ENCODE measurements around the gene UBE2L5.

Gene UBE2L5

DNA sequence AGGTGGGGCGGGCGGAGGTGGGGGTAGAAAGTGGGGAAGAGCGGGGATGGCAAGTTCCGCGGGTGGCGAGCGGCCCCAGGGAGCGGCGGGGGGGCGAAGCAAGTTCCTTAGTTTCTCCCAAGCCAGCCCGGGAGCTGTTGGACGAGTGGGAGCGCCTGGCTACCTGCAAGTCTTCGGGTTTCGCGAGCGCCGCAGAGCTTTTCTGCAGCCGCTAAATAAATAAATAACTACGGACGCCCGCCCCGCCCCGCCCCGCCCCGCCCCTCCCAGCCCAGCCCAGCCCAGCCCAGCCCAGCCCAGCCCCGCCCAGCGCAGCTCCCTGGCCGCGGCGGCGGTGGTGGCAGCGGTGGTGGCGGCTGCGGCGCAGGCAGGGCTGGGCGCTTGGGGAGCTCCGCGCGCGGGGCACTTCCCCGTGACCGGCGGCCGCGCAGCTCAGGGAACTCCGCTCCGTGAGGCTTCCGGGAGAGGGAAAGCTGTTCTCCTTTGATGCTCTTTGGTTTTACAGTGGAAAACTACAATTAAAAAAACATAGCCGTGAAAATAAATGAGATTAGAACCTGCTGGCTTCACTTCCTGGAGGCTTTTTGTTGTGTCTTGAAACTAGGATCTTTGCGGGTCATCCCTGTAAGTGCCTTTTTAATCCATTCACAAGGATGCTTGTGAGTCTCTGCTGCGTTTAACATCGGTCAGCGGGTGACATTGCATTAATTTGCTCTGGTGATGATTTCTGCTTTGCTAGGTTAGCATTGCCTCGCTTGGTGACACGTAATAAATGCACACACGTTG lies at the start of gene UBE2L5:
TSS of gene UBE2L5 (plus strand) at position 440 of the 786 bp plus-strand sequence. CDS start 5,498 bp downstream, outside the sequence.
- DNase-seq (ENCODE audit: low read depth in 2 of 2), result no peak

DNA sequence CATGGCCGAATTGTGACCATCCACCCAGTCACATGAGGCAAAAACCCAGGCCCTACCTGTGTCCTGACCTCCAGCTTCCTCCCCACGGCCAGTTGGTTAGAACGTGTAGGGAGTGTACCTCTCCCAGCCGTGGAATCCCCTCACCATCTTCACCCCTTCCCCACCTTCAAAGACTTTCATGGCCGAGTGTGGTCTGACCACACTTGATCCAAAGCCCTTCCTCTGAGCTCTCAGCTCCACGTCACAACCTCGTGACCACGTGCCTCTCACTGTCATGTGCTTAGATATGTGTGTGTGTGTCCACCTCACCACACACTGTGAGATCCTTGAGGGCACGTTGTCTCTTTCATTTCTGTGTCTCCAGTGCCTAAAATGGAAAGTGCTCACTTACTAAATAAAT lies 48.6 kb upstream of the UBE2L5 start:
- DNase-seq (ENCODE audit: low read depth in 2 of 2), result no peak

DNA sequence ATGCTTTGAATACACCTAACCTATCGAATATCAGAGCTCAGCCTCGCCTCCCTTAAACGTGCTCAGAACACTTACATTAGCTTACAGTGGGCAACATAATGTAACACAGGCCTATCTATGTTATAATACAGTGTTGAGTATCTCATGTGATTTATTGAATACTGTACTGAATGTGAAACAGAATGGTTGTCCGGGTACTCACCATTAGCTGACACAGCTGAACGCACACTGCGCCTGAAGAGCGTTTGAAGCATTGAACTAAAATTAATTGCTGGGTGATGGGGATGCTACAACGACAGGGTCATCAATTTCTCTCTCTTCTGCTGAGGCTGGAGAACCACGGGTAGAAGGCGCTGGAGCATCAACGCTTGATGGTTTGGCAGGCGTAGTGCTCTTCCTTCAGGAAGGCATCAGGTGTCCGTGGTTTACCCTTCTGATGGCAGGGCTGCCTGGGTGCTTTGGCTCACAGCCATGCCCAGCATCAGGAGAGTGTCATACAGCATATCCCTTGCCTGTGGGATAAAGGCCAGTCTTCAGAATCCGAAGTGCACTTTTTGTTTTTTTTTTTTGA lies 46.9 kb upstream of the UBE2L5 start:
- DNase-seq (ENCODE audit: low read depth in 2 of 2), result no peak

DNA sequence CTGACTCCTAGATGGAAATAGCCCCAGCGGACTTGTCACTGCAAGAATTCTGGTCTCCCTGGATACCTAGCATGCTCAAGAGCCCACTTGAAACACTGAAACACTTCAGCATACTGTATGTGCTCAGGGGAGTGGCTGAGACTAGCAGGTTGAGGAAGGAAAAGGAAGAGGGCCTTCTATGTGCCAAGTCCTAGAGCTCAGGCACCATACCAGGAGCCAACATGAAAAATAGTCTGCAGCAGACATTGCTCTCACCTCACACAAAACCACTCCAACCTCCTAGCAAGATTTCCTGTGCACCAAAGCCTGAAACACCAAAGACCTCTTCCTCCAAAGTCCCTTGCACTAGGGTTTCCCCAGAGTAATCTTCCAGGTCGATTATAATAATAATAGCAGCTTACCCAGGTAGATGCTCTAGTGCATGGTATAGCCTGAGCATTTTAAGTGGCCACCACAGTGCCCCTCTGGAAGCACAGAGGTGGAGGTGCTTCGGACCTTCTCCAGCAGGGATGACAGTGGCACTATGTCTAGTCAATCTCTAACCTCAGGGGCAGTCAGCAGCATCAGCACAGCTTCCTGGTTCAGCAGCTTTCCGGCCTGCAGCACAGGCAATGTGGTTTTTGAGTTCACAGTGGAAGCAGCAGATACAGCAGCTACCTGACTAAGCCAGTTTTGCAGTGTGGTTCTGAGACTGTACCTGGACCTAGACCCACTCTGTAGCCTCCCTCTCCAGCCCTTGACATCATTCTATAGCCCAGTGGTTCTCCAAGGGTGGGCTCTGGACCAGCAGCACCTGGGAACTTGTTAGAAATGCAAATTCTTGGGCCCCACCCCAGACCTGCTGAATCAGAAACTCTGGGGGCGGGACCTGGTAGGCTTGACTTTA lies 45.6 kb upstream of the UBE2L5 start:
- DNase-seq (ENCODE audit: low read depth in 2 of 2), result no peak

DNA sequence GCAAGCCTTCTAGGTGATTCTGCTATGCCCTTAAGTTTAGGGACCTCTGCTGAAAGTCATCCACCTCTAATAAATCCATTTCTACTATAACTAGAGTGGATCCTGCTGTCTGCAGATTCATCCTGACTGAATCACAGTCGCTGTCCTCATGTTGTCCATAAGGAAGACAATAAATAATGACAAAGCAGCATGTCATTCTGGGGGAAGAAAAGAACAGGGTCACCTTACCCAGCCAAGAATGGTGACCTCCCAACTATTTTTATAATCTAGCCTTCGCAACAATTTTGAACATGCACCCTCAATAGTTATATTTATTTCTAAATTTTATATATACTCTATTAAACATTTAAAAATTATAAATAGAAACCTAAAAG lies 45.0 kb upstream of the UBE2L5 start:
- no peak for DNase-seq (ENCODE audit: low read depth in 2 of 2)

DNA sequence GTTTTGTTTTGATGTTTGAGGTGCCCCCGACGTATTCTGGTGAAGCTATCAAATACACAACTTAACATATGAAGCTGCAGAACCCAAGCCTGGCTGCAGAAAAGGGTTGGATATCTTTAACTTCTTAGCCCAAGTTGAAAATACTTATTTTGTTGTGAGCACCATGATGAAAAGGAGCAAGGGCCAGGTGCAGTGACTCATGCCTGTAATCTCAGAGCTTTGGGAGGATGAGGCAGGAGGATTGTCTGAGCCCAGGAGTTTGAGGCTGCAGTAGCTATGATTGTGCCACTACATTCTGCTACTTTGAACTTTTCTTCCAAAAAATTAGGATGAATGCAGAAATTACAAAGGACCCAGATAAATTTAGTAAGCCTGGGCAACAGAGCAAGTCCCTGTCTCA lies 44.1 kb upstream of the UBE2L5 start:
- no peak for DNase-seq (ENCODE audit: low read depth in 2 of 2)

DNA sequence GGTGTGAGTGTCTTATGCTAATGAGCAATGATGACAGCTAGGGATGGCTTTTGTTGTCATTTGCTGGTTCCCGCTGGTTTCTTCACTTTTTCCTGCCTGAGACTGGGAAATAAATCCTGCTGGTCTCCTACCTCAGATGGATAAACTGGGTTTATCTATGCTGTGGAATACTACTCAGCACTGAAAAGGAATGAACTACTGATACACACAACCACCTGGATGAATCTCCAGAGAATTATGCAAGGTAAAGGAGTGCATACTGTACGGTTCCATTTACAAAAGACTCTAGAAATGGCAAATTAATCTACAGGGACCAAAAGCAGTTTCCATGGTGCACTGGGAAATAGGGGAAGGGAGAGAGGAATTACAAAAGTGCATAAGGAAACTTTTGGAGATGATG lies 41.2 kb upstream of the UBE2L5 start:
- DNase-seq (ENCODE audit: low read depth in 2 of 2), result no peak

DNA sequence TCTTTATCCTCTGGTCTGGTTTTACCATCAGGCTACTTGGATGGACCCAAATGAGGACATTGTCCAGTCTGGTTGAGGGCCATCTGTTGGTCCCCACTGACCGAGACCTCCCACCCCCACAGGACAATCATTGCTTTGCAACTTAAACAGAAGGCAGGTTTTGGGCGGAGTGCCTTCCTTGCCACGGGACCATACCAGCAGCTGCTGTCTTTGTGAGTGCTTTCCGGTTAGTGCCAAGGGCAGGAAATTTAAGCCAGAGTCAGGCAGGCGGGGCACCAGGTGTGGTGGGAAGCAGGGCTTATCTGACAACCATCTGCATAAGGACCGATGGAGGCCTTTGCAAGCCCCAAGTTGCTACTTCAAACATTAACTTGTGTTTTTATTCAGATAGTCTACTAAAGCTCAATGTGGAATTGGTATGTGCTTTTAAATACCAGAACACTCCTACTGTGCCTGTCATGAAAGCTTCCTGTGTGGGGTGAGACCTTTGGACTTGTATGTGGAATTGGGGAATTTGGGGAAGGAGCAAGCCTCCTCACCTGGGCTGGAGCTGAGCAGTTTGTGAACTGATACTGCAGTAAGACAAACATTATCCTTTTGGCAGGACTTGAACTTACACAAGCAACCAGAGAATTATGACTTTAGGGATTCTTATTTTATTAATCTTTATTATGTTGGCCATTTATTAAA lies 39.3 kb upstream of the UBE2L5 start:
- no peak for DNase-seq (ENCODE audit: low read depth in 2 of 2)

DNA sequence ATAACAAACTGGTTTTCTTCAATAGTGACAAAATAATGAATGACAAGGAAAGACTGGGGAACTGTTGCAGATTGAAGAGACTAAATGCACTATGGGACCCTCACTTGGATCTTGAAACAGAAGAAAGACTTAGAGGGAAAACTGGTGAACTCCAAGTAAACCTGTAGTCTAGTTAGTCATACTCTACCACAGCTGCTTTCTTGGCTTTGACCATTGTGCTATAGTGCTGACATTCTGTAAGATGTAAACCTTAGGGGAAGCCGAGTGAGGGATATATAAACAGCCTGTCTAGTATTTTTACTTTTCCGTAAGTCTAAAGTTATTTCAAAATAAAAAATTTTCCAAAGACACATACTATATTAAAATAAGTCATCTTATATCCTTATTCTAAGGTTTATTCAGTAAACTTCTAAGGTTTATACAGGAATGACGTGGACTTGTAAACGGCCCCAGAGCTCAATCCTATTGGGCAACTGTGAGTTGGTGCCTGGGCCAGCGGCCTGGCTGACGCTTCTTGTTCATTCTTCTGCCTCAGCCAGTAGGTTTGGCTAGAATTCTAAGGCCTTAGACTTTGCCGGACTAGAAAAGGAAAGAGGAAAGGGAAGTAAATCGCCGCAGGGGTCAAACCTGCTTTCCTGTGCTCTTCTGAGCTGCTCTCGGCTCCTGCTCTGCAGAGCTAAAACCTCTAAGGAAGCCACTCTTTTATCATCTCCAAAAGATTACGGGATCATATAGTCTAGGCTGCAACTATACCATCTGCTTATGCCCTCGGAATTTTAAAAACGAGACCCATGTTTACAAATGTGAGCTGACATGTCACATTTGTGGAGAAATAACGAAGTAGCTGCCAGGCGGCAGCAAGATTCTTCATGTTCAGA lies 33.6 kb upstream of the UBE2L5 start:
- no peak for DNase-seq (ENCODE audit: low read depth in 2 of 2)

DNA sequence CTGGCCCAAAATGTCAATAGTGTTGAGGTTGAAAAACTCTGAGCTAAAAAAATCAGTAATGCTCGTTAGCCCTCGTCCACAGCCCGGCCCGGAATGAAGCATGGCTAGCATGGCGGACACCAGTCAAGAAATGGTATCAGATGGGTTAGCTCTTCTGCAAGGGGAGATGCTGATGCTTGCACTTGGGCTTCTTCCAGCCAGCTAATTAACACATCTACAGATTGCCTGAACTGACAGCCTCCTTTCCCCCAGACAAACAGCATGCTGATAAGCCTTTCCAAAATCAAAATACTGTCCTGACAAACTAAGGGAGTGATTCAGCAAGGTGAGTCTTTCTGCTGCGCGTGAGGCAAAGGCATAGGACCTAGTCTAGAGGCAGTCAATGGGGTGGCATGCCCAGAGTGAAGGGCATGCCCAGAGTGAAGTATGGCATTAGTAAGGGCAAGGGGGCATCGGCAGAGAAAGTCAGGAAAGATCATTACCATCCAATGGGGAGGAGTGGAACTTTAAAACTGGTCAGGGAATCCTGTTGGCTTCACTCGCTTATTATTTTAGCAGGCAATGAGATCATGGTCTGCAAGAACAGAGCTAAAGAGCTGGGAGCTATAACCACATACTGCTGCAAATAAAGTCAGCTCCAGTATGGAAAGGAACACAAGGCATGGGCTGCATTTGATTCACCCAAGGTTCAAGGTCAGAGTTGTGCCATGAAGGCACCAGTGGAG lies 30.2 kb upstream of the UBE2L5 start:
- DNase-seq (ENCODE audit: low read depth in 2 of 2), result no peak

DNA sequence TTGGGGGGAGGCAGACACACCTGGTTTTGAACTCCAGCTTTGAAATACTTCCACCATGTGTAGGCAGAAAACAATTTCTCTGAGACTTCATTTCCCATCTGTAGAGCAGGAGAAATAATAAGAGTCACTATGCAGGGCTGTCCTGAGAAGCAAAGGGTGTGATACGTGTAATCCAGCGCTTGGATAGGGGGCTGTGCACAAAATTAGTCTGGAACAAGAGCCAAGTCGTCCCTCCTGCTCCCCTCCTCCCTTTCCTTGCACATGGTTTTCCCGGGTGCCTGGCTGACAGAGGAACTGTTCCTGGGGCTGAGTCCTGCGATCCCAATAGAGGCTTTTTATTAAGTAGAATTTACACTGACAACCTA lies 29.6 kb upstream of the UBE2L5 start:
- no peak for DNase-seq (ENCODE audit: low read depth in 2 of 2)

DNA sequence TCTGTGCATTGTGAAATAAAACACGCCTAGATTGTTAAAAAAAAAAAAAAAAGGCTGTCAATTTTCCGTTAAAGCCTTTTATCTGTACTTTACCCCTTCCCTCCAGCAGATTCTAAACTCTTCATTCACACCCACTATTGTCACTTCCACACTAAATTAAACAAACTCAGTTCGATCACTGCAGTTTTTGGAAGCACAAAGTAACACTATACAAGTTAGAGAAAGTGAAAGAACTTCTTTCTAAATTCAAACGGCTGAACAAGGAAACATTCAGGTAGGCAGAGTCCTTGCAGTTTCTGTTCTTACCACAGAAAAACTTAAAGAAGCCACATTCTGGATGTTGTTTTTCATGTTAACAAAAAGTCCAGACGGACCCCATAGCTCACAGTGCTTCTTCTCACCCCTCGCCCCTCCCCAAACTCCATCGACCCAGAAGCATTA lies 27.5 kb upstream of the UBE2L5 start:
- DNase-seq (ENCODE audit: low read depth in 2 of 2), result no peak

DNA sequence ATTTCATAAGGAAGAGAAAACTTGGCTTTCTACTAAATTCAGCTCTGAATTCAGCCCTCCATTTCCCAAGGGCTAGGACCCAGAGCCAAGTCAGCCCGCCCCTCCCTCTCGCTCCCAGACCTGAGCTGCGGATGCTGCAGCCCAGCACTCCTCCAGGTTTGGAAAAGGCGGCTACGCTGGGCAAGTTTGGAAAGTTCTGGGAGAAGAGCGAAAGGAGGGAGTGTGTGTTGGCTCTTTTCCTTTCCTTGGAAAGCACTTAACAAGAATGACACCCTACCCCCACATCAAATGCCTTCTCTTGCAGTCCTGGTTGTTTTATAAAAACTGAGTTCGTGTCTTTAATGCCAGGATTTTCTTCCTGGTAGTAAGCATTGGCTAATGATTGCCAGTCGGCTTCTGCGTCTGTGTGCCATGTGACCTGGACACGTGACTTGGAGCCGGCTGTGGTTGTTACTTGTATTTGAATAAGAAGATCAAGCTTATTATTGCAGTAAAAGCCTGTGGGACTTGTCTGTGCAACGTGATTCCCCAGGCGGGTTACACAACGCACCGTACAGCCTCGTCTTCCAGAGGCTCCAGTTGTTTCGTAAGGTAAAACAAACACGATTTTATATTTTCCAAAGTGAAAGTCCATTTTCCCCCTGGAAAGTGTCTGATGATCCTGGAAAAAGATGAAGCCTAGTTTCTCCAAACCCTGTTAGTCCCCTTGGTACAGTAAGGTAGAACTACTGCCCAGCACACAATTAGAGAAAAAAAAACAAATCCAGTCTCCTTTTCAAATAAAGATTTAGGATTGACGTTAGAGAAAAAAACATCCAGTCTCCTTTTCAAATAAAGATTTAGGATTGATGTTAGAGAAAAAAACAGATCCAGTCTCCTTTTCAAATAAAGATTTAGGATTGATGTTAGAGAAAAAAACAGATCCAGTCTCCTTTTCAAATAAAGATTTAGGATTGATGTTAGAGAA lies 26.8 kb upstream of the UBE2L5 start:
- peak; percentile 81 to 84 for DNase-seq (ENCODE audit: low read depth in 2 of 2)

DNA sequence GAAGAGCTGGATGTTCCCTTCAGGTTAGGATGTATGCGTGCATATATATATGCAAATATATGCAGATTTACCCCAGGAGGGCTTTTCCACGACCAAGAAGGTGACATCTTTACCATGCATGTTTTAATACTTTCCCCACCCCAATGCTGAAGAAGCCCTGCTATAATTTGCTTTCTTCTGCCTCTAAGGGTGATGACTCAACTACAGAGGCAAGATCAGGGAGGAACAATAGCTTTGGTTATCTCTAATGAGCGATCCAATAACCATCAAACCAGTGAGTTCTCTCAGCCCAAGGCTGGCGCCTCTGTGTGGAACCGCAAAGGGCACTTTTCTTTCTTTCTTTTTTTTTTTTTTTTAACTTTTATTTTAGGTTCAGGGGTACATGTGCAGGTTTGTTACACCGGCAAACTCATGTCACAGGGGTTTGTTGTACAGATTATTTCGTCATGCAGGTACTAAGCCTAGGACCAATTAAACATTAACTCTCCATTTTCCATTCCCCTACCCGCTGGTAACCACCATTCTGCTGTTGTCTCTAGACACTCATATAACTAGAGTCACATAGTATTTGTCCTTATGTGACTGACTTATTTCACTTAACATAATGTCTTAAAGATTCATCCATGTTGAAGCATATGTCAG lies 25.7 kb upstream of the UBE2L5 start:
- DNase-seq (ENCODE audit: low read depth in 2 of 2), result no peak

DNA sequence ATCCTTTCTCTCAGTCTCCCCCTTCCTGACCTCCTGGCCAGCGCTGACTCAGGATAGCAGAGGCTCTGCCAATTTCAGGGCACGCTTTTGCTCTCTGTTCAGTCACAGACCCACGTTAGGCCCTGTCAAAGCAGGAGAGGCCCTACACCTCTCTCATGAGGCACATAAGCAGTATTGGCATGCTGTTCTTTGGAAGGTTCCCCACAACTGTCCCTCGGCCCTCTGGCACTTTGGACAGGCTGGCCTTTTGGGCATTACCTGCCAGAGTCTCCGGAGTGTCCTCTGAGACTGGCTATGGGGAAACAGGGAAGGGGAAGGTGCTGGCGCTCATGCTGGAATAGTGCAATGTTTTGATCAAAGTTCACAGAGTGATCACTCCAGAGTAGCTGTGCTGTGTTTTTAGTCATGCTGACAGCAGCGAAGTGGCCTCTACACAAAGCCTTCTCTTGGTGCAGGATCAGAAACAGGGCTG lies 23.7 kb upstream of the UBE2L5 start:
- DNase-seq (ENCODE audit: low read depth in 2 of 2), result no peak

DNA sequence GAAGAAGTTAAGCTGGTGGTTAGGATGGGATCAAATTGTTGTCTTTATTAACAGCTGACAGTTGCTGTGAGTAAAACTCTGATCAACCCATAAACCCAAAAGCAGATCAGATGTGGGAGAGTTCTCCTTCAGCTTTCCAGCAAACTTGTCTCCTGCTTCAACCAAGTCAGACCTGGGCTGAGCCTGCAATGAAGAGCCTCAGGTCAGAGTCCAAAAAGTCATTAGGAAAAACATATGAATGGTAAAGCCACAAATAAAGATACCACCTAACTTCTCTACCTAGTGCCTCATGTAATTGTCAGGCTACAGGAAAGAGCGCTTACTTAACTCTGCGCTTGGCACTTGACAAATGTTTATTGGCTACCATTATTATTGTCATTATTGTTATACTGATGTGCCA lies 21.9 kb upstream of the UBE2L5 start:
- DNase-seq (ENCODE audit: low read depth in 2 of 2), result no peak

DNA sequence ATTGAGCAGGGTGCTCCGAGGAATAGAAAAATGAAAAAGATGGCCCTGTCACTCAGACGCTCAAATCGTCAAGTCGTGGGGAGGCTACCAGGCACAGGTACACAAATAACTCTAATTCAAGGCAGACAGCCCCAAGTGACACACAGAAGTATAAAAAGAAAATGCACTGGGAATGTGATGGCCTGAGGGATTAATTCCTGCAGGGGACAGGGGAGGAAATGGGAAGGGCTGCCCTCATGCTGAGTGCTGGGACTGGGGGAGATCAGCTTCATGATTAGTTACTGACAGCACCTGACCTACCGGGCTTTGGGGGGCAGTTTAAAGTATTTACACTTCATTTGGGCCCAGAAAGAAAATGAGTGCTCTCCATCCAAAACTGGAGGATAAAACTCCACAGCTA lies 20.9 kb upstream of the UBE2L5 start:
- DNase-seq (ENCODE audit: low read depth in 2 of 2), result no peak

DNA sequence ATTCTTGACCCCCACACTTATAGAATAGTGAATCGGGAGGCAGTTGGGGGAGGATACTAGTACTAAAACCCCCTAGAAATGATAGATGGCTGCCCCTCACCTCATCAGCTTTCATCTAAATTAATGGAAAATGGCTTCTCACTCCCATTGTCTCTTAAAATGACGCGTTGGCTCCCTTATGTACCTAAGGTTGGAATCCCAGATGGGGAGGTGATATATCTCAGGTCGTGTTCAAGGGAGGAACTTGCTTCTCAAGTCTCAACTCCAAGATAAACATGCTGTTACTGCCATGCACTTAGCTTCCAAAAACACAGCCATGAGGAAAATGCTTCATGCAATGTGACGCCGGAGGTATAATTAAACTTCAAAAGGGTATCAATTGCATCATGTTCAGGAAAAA lies 18.8 kb upstream of the UBE2L5 start:
- no peak for DNase-seq (ENCODE audit: low read depth in 2 of 2)

DNA sequence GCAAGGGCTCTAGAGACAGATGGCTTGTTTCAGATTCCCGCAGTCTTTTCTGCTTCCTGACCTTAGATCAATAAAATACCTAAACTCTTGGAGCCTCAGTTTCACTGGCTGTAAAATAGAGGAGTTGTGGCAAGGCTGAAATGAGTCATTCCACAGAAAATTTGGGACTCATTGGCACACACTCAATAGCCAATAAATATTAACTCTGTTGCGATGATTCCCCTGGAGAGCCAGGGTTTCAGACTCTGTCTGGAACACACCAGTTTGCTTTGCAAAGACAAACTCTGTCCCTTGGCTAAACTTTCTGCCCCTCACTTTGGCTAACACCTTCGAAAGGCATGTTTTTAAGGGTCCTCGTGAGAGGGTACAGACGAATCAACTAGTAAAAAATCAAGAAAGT lies 18.1 kb upstream of the UBE2L5 start:
- no peak for DNase-seq (ENCODE audit: low read depth in 2 of 2)

Measured in fibroblast of skin of left quadriceps (primary cell).